GM15510 (cell line): ENCODE results near the gene SCT.

Experiments
- POLR2A ChIP-seq: IDR thresholded peaks from 3 replicates; pipeline ENCODE4 v1.6.1; 2011; ENCODE audit warnings: borderline replicate concordance; ENCODE audit not compliant: insufficient read length; ENCODE audit errors: extremely low read depth

Gene SCT

GRCh38 chr11:653837-654236 lies 26.9 kb upstream of the SCT start:
- no peak for TF ChIP-seq POLR2A

- no peak for TF ChIP-seq POLR2A
Measured at GRCh38 chr11:650482-650881, 23.5 kb upstream of the SCT start.

DNA sequence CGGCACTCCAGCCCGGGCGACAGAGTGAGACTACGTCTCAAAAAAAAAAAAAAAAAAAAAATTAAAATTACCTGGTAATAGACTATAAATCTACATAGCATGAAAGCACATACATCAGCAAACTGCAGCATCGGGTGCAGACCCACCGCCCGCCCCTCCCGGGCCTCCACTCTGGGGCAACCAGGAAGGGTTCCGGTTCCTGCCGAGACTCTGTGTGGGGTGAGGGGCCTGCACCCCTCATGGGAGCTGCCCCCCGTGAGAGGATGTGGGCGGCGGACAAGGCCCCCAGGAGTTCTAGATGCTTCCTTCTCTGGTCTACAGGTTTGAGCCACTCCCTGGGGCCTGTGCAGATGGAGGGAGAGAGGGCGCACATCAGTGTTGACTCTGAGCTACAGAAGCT lies 19.2 kb upstream of the SCT start:
- TF ChIP-seq POLR2A, result no peak

GRCh38 chr11:645536-645935 lies 18.6 kb upstream of the SCT start:
- no peak for TF ChIP-seq POLR2A

DNA sequence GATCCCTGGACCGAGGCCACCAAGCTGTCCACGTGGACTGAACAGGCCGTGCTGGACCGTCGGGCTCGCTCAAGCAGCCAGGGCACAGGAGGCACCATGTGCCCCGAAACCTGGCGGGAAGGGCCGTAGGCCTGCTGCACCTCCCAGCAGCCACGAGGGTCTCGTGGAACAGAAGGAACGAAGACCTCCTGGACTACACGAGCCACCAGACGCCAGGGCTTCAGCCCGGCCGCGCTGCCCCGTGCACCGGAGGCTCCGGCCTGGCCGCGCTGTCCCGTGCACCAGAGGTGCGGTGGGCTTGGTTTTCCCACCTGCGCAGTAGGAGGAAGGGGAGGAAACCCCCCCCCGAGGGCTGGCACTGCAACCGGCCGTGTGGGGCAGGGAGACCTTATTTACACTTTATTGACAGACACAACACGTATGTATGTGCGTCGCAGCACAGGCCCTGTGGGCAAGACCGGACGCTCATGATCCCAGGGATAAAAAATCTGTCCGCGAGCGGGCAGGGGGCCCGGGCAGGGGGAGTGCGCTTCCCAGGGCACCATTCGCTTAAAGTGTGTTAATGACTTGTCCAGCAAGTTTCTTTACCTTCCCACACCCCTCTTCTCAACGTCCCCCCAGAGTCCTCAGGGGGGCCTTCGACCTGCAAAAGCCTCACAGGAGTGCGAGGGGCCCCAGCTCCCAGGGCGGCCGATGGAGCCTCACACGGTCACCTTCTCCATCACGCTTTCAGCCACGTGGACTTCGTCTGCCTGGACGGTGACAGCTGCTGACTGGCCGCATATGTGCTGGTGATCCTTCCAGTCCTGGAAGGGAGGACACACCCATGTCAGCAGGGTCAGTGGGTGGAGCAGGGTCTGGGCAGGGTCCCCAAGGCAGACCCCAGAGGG lies 17.1 kb upstream of the SCT start:
- TF ChIP-seq POLR2A, result no peak

- TF ChIP-seq POLR2A, result no peak
Measured at GRCh38 chr11:643366-643765, 16.4 kb upstream of the SCT start.

GRCh38 chr11:641806-642370 lies 14.9 kb upstream of the SCT start:
- no peak for TF ChIP-seq POLR2A

GRCh38 chr11:640021-640706 lies 13.2 kb upstream of the SCT start:
- TF ChIP-seq POLR2A, result no peak

DNA sequence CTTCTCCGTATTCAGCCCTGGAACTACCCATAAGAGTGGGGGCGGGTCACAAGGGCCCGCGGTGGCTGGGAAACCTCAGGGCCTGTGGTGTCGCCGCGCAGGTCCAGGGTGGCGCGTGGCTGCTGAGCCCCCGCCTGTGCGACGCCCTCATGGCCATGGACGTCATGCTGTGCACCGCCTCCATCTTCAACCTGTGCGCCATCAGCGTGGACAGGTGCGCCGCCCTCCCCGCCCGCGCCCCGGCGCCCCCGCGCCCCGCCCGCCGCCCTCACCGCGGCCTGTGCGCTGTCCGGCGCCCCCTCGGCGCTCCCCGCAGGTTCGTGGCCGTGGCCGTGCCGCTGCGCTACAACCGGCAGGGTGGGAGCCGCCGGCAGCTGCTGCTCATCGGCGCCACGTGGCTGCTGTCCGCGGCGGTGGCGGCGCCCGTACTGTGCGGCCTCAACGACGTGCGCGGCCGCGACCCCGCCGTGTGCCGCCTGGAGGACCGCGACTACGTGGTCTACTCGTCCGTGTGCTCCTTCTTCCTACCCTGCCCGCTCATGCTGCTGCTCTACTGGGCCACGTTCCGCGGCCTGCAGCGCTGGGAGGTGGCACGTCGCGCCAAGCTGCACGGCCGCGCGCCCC lies 12.5 kb upstream of the SCT start:
- TF ChIP-seq POLR2A, result no peak

DNA sequence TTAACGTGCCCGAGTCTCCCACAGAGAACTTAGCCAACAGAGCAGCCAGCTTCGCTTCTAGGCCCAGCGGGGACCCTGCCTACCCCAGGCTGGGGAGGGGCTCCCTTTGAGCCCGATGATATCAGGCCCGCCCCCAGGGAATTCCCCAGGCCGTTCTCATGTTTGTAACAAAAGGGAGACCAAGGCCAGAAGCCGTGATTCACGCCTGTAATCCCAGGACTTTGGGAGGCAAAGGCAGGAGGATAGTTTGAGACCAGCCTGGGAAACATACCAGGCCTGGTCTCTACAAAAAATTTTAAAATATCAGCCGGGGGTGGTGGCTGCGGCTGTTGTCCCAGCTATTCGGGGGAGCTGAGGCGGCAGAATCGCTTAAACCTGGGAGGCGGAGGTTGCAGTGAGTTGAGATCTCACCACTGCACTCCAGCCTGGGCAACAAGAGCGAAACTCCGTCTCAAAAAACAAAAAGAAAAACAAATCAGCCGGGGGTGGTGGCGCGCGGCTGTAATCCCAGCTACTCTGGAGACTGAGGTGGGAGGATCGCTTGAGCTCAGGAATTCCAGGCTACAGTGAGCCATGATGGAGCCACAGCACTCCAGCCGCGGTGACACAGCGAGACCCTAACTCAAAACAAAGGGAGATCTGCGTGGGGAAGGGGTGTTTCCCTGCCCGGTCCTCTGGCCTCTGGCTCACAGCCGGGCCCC lies 11.8 kb upstream of the SCT start:
- TF ChIP-seq POLR2A, result no peak

DNA sequence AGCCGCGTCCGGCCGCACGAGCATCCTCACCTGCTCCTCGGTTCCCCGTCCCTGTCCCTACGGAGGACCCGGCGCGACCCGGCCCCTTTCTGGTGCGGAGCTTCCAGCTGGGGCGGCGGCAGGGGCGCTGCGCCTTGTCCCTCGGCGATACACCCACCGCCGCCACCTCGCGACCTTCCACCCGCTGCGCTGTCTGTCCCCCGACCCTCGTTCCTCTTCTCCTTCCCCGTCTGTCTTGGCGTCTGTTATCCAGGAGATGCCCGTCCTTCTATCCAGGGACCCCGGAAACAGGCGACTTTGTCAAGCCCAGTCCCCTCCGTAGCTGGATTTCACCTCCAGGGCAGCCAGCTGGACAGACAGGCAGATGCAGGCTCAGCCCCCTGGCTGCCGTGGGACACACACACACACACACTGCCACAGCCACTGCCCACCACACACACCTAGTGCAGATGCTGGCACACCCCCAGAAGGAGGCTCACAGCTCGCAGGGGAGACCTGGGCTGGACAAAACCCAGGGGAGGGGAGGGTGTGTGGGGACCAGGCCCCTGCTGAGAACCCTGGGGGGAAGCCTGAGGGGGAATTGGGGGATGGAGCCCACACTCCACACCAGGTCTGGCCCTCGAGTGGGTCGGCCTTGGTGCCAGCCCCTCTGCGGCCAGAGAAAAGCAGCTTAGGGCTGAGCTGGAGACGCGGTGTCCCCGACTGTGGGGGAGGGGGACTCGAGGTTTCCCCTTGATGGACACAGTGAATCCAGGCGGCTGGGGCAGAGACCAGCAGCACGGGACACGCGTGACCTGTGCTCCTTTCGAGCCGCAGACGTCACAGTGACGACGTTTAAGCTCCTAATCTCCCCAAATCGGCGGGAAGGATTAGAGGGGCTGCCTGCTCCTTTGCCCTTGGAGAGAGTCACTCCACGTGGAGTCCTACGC lies 10.9 kb upstream of the SCT start:
- no peak for TF ChIP-seq POLR2A

DNA sequence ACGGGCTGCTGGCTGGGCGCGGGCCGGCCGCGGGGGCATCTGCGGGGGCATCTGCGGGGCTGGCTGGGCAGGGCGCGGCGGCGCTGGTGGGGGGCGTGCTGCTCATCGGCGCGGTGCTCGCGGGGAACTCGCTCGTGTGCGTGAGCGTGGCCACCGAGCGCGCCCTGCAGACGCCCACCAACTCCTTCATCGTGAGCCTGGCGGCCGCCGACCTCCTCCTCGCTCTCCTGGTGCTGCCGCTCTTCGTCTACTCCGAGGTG lies 10.3 kb upstream of the SCT start:
- no peak for TF ChIP-seq POLR2A

DNA sequence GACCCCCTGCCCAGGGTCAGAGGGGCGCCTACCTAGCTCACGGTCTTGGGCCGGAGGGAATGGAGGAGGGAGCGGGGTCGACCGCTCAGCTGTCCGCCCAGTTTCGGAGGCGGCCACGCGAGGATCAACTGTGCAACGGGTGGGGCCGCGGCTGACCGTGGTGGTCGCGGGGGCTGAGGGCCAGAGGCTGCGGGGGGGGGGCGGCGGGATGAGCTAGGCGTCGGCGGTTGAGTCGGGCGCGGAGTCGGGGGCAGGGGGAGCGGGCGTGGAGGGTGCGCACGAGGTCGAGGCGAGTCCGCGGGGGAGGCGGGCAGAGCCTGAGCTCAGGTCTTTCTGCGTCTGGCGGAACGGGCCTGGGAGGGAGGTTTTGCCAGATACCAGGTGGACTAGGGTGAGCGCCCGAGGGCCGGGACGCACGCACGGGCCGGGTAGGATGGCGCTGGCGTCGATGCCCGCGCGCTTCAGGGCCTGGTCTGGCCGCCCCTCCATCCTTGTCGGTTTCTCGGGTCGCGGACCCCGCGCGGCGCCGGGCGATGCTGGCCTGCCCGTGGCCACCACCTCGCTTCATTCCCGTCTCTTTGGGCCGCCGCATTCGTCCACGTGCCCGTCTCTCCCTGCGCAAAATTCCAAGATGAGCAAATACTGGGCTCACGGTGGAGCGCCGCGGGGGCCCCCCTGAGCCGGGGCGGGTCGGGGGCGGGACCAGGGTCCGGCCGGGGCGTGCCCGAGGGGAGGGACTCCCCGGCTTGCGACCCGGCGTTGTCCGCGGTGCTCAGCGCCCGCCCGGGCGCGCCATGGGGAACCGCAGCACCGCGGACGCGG lies 9.7 kb upstream of the SCT start, which contains the start of gene DRD4:
DRD4 (plus strand) TSS at position 759 of the 822 bp plus-strand sequence; CDS start at position 795, 36 bp downstream.
- no peak for TF ChIP-seq POLR2A

DNA sequence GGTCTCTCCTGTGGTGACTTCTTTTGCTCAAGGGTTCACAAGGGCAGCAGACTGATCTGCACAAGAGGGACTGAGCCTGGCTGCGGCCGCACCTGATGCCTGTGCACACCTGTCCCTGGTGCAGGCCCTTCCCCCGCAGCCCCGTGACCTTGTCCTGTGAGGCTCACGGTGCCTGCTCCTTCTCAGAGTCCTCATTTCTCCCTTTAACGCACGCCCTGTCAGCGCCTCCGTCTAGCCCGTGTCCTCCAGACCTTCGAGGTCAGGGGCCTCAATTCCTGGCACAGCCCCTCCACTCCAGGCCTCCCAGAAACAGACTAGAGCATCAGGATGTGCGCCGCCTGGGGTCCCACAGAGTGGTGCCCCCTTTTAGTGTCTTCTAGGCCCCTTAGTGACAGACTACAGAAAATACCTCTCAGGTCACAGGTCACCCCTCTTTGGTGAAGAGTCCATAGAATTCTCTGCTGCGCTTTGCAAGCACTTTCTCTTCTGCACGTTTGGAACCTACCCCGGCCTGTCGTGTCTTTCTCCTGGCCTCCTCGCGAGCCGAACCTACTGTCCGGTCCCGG lies 9.0 kb upstream of the SCT start:
- TF ChIP-seq POLR2A, result no peak
